IMR-90 (cell line): Measurements from ENCODE around the gene NUBP2.

Experiments
- CEBPB ChIP-seq: IDR thresholded peaks from 2 replicates; pipeline ENCODE4 v1.6.1; 2012; ENCODE audit warnings: low read depth, low read length, improper control_type of control experiment
- CHD1 ChIP-seq: IDR thresholded peaks from 2 replicates; pipeline ENCODE4 v1.6.1; 2012; ENCODE audit warnings: low read depth, low read length, improper control_type of control experiment
- FOS ChIP-seq: fragments of 150-350 bp; IDR thresholded peaks from 2 replicates; pipeline ENCODE4 v1.6.1; 2016; ENCODE audit warnings: low read depth, low read length
- MAFK ChIP-seq: IDR thresholded peaks from 2 replicates; pipeline ENCODE4 v1.6.1; 2012; ENCODE audit warnings: low read depth, low read length, improper control_type of control experiment
- MAZ ChIP-seq: IDR thresholded peaks from 2 replicates; pipeline ENCODE4 v1.6.1; 2012; ENCODE audit warnings: low read depth, mild to moderate bottlenecking, low read length, improper control_type of control experiment, moderate library complexity, borderline replicate concordance
- MXI1 ChIP-seq: IDR thresholded peaks from 2 replicates; pipeline ENCODE4 v1.6.1; 2012; ENCODE audit warnings: low read depth, mild to moderate bottlenecking, low read length, moderate library complexity, borderline replicate concordance
- POLR2A ChIP-seq: IDR thresholded peaks from 2 replicates; pipeline ENCODE4 v1.6.1; 2012; ENCODE audit warnings: mild to moderate bottlenecking, low read depth, low read length
- RAD21 ChIP-seq: IDR thresholded peaks from 2 replicates; pipeline ENCODE4 v1.6.1; 2012; ENCODE audit warnings: low read length, improper control_type of control experiment
- RCOR1 ChIP-seq: IDR thresholded peaks from 2 replicates; pipeline ENCODE4 v1.6.1; 2012; ENCODE audit warnings: mild to moderate bottlenecking, low read length, improper control_type of control experiment; ENCODE audit not compliant: insufficient replicate concordance
- RFX5 ChIP-seq: IDR thresholded peaks from 2 replicates; pipeline ENCODE4 v1.8.0; 2012; ENCODE audit warnings: low read depth, mild to moderate bottlenecking, low read length, moderate library complexity
- SMC3 ChIP-seq: fragments of 150-350 bp; IDR thresholded peaks from 2 replicates; pipeline ENCODE4 v1.6.1; 2016; ENCODE audit warnings: low read depth, mild to moderate bottlenecking, antibody characterized with exemption, low read length, moderate library complexity
- TF ChIP-seq, protein P1 (sequence below): conservative IDR thresholded peaks from 2 replicates; pipeline ENCODE4 v1.5.1; 2012; ENCODE audit warnings: mild to moderate bottlenecking, low read depth, low read length, improper control_type of control experiment
- TF ChIP-seq, protein P2 (sequence below): fragments of 150-350 bp; IDR thresholded peaks from 2 replicates; pipeline ENCODE4 v1.6.1; 2017; ENCODE audit warnings: mild to moderate bottlenecking, antibody characterized with exemption, low read length, low read depth
- TF ChIP-seq, protein P3 (sequence below): fragments of 150-350 bp; IDR thresholded peaks from 2 replicates; pipeline ENCODE4 v1.6.1; 2016; ENCODE audit warnings: low read depth, mild to moderate bottlenecking, low read length, moderate library complexity, borderline replicate concordance

DNA sequence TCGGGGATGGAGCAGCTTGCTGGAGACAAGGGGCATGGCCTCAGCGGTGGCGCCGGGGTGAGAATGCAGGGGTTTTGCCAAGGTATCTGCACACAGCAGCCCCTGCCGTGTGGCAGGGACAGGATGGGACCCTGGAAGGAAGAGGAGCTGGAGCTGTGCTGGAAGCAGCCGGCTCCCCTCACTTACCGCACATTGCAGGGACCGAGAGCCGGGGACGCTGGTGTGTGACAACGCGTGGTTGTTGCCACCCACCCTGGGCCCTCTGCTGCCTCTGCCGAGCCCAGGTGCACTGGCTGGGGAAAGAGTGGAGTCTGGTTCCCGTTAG is 3.0 kb downstream of the NUBP2 start:
- TF ChIP-seq, protein P1, sequence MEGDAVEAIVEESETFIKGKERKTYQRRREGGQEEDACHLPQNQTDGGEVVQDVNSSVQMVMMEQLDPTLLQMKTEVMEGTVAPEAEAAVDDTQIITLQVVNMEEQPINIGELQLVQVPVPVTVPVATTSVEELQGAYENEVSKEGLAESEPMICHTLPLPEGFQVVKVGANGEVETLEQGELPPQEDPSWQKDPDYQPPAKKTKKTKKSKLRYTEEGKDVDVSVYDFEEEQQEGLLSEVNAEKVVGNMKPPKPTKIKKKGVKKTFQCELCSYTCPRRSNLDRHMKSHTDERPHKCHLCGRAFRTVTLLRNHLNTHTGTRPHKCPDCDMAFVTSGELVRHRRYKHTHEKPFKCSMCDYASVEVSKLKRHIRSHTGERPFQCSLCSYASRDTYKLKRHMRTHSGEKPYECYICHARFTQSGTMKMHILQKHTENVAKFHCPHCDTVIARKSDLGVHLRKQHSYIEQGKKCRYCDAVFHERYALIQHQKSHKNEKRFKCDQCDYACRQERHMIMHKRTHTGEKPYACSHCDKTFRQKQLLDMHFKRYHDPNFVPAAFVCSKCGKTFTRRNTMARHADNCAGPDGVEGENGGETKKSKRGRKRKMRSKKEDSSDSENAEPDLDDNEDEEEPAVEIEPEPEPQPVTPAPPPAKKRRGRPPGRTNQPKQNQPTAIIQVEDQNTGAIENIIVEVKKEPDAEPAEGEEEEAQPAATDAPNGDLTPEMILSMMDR = no peak
- no peak for TF ChIP-seq FOS
- no peak for TF ChIP-seq POLR2A
- no peak for TF ChIP-seq RAD21
- TF ChIP-seq MAFK = no peak
- TF ChIP-seq, protein P2, sequence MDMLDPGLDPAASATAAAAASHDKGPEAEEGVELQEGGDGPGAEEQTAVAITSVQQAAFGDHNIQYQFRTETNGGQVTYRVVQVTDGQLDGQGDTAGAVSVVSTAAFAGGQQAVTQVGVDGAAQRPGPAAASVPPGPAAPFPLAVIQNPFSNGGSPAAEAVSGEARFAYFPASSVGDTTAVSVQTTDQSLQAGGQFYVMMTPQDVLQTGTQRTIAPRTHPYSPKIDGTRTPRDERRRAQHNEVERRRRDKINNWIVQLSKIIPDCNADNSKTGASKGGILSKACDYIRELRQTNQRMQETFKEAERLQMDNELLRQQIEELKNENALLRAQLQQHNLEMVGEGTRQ = no peak
- TF ChIP-seq MAZ = no peak
- no peak for TF ChIP-seq CHD1
- no peak for TF ChIP-seq SMC3
- no peak for TF ChIP-seq CEBPB
- no peak for TF ChIP-seq MXI1
- TF ChIP-seq RFX5 = no peak
- TF ChIP-seq RCOR1 = no peak
- TF ChIP-seq, protein P3, sequence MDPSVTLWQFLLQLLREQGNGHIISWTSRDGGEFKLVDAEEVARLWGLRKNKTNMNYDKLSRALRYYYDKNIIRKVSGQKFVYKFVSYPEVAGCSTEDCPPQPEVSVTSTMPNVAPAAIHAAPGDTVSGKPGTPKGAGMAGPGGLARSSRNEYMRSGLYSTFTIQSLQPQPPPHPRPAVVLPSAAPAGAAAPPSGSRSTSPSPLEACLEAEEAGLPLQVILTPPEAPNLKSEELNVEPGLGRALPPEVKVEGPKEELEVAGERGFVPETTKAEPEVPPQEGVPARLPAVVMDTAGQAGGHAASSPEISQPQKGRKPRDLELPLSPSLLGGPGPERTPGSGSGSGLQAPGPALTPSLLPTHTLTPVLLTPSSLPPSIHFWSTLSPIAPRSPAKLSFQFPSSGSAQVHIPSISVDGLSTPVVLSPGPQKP = no peak
